ENCODE results near the gene KLHDC8B.

- TF ChIP-seq, protein P1, sequence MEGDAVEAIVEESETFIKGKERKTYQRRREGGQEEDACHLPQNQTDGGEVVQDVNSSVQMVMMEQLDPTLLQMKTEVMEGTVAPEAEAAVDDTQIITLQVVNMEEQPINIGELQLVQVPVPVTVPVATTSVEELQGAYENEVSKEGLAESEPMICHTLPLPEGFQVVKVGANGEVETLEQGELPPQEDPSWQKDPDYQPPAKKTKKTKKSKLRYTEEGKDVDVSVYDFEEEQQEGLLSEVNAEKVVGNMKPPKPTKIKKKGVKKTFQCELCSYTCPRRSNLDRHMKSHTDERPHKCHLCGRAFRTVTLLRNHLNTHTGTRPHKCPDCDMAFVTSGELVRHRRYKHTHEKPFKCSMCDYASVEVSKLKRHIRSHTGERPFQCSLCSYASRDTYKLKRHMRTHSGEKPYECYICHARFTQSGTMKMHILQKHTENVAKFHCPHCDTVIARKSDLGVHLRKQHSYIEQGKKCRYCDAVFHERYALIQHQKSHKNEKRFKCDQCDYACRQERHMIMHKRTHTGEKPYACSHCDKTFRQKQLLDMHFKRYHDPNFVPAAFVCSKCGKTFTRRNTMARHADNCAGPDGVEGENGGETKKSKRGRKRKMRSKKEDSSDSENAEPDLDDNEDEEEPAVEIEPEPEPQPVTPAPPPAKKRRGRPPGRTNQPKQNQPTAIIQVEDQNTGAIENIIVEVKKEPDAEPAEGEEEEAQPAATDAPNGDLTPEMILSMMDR (conservative IDR thresholded peaks at IDR 0.05 in 1 of 2, IDR thresholded peaks at IDR 0.05 in 1 of 2; ENCODE audit: low read depth in 1 of 2, low read length in 2 of 2), result no peak
- no peak for TF ChIP-seq EZH2 (IDR thresholded peaks at IDR 0.05; ENCODE audit: low read length, missing control alignments)
Observed at GRCh38 chr3:49163609-49164008, 7.8 kb upstream of the KLHDC8B start.
